ENCODE results near the gene TBC1D14.

Gene TBC1D14

GRCh38 chr4:7006411-7006810, 96.8 kb downstream of the TBC1D14 start:
- intact Hi-C loops (cut with DNase I): no loop called here
- no peak for DNase-seq

GRCh38 chr4:7007142-7007907, 97.7 kb downstream of the TBC1D14 start:
- intact Hi-C loops (cut with DNase I): no loop called here
- peak in 1 of 10 donors; percentile 43 for DNase-seq

GRCh38 chr4:7007944-7008343, 98.3 kb downstream of the TBC1D14 start:
- intact Hi-C loops (cut with DNase I): no loop called here
- DNase-seq: peak in 1 of 10 donors; percentile 14

- intact Hi-C loops (cut with DNase I): no loop called here
- peak in 2 of 10 donors; percentile 36 to 86 for DNase-seq
Observed at GRCh38 chr4:7009564-7009963, 99.9 kb downstream of the TBC1D14 start.

GRCh38 chr4:7013175-7013574, 103.5 kb downstream of the TBC1D14 start:
- peak in 2 of 10 donors; percentile 75 to 78 for DNase-seq

GRCh38 chr4:7014815-7015214, 105.2 kb downstream of the TBC1D14 start:
- intact Hi-C loops (cut with DNase I): no loop called here
- peak in 1 of 10 donors; percentile 60 for DNase-seq

More at GRCh38 chr4:7013175-7013574, 103.5 kb downstream of the TBC1D14 start:
- intact Hi-C loops (cut with DNase I): no loop called here

- intact Hi-C loops (cut with DNase I): no loop called here
- DNase-seq: peak in 1 of 10 donors; percentile 43
Observed at GRCh38 chr4:7015383-7016035, 105.9 kb downstream of the TBC1D14 start.

- peak in 1 of 10 donors; percentile 61 for DNase-seq
- intact Hi-C loops (cut with DNase I): no loop called here
Observed at GRCh38 chr4:7016086-7016485, 106.5 kb downstream of the TBC1D14 start.

GRCh38 chr4:7016512-7016911, 106.9 kb downstream of the TBC1D14 start:
- DNase-seq: peak in 1 of 10 donors; percentile 10
- intact Hi-C loops (cut with DNase I): no loop called here

- DNase-seq: peak in 1 of 10 donors; percentile 81
- intact Hi-C loops (cut with DNase I): no loop called here
Observed at GRCh38 chr4:7017446-7018048, 107.9 kb downstream of the TBC1D14 start.

- intact Hi-C loops (cut with DNase I): no loop called here
- DNase-seq: peak in 1 of 10 donors; percentile 51
Observed at GRCh38 chr4:7018281-7018680, 108.7 kb downstream of the TBC1D14 start.

GRCh38 chr4:7019367-7019766, 109.7 kb downstream of the TBC1D14 start:
- intact Hi-C loops (cut with DNase I): no loop called here
- DNase-seq: peak in 1 of 10 donors; percentile 56

GRCh38 chr4:7020290-7020689, 110.7 kb downstream of the TBC1D14 start:
- DNase-seq: peak in 1 of 10 donors; percentile 9
- intact Hi-C loops (cut with DNase I): no loop called here

- peak in 1 of 10 donors; percentile 61 for DNase-seq
- intact Hi-C loops (cut with DNase I): no loop called here
Observed at GRCh38 chr4:7020856-7021255, 111.2 kb downstream of the TBC1D14 start.

GRCh38 chr4:7021355-7021754, 111.7 kb downstream of the TBC1D14 start:
- intact Hi-C loops (cut with DNase I): no loop called here
- peak in 1 of 10 donors; percentile 11 for DNase-seq

GRCh38 chr4:7021930-7022664, 112.5 kb downstream of the TBC1D14 start:
- peak in 1 of 10 donors; percentile 46 for DNase-seq
- intact Hi-C loops (cut with DNase I): no loop called here

- intact Hi-C loops (cut with DNase I): no loop called here
- peak in 2 of 10 donors; percentile 66 to 86 for DNase-seq
Observed at GRCh38 chr4:7023486-7023885, 113.9 kb downstream of the TBC1D14 start.

- intact Hi-C loops (cut with DNase I): no loop called here
- peak in 2 of 10 donors; percentile 47 to 58 for DNase-seq
Observed at GRCh38 chr4:7023901-7024300, 114.3 kb downstream of the TBC1D14 start.

- intact Hi-C loops (cut with DNase I): no loop called here
- DNase-seq: peak in 2 of 10 donors; percentile 40 to 78
Observed at GRCh38 chr4:7024336-7024890, 114.8 kb downstream of the TBC1D14 start.

- peak in 2 of 10 donors; percentile 64 to 77 for DNase-seq
- intact Hi-C loops (cut with DNase I): no loop called here
Observed at GRCh38 chr4:7025040-7025602, 115.5 kb downstream of the TBC1D14 start.

All from posterior cingulate gyrus (tissue), 11 donors.